ENCODE results near the gene SPECC1. TPM values are rescaled to one million over a fixed set of nuclear protein-coding genes. Genes with fewer than 3 reads are reported as not detected.

SPECC1 gene
- total RNA-seq, 1 experiment from 2014 or later: 103 TPM

DNA sequence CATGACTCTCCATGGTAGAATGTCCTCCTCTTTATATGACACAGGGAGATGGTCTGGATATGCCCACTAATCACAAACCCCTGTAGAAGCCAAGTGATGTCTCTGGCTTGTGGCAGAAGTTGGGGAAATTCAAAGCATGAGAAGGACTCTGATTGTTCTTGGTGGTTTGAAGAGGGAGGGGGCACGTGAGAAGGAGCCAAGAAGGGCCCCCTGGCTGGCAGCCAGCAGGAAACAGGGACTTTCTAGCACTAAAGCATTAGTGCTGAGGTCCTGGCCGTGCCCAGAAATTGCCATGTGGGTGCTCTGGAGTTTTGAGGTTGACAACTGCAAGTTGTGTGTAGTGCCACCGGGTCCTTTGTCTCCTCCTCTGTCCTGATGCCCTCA, 258.3 kb downstream of the SPECC1 start:
- no peak for TF ChIP-seq GRHL2 (CRISPR knock-in tag; IDR thresholded peaks at IDR 0.05; ENCODE audit: insufficient replicate concordance, severe bottlenecking)
- TF ChIP-seq CREB1 (CRISPR knock-in tag; IDR thresholded peaks at IDR 0.05): no peak
- TF ChIP-seq, protein P1, sequence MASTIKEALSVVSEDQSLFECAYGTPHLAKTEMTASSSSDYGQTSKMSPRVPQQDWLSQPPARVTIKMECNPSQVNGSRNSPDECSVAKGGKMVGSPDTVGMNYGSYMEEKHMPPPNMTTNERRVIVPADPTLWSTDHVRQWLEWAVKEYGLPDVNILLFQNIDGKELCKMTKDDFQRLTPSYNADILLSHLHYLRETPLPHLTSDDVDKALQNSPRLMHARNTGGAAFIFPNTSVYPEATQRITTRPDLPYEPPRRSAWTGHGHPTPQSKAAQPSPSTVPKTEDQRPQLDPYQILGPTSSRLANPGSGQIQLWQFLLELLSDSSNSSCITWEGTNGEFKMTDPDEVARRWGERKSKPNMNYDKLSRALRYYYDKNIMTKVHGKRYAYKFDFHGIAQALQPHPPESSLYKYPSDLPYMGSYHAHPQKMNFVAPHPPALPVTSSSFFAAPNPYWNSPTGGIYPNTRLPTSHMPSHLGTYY (CRISPR knock-in tag; IDR thresholded peaks at IDR 0.05): no peak
- TF ChIP-seq, protein P2, sequence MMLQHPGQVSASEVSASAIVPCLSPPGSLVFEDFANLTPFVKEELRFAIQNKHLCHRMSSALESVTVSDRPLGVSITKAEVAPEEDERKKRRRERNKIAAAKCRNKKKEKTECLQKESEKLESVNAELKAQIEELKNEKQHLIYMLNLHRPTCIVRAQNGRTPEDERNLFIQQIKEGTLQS (CRISPR knock-in tag; conservative IDR thresholded peaks at IDR 0.05): no peak
- DNase-seq (ENCODE audit: low spot score) (no peak), ATAC-seq (no peak)
- Mint-ChIP-seq H3K27ac (no peak overlapping the region), H3K27me3 (ENCODE audit: low read depth) (no peaks in the 10 kb centered on the region), H3K4me1 (peaks cover 24% of the 10 kb centered on the region), H3K36me3 (peaks cover 20% of the 10 kb centered on the region), H3K4me3 (no peak overlapping the region), H3K9me3 (no peaks in the 10 kb centered on the region)
- ChIA-PET CTCF (no interaction called here), POLR2A (no interaction called here)

DNA sequence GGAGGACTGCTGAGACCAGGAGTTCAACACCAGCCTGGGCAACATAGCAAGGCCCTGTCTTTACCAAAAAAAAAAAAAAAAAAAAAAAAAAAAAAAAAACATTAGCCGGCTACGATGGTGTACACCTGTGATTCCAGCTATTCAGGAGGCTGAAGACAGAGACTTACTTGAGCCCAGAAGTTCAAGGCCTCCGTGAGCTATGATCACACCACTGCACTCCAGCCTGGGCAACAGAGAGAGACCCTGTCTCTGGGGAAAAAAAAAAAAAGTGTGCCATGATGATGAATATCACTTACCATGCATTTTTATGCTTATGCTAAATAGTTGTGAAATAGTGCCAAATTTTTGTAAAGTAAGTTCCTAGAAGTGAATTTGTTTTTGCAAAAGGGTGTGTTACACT, 261.2 kb downstream of the SPECC1 start:
- ATAC-seq: no peak
- H3K36me3 Mint-ChIP-seq: peaks cover 15% of the 10 kb centered on the region

DNA sequence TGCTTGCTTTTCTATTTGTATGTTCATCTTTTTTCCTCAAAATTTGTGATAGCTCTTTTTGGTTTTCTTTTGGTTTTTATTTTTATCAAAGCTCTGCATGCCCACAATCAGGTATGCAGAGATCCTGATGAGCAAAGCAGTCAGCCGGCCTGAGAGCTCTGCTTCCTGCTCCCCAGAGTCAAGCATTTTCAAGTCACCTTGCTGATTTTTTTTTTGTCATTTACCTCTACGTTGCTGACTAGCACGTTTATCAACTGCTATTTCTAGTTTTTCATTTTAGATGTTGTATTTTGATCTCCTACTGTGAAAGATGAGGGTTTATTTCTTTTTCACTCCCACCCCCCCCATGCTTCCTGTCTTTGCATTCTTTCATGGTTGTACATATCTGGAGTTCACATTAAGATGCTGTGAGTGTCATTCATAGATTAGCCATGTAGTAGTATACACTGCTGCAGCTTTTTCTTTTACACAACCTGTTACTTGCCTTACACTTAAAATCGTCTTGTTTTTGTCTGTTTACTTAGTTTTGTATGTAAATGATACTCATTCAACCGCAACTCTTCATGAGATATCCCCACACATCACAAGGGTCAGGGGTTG, 262.0 kb downstream of the SPECC1 start:
- TF ChIP-seq IRF2 (CRISPR knock-in tag; IDR thresholded peaks at IDR 0.05; ENCODE audit: borderline replicate concordance, low read depth) (no peak), NFYB (CRISPR knock-in tag; conservative IDR thresholded peaks at IDR 0.05; ENCODE audit: low read depth) (no peak), ATF1 (CRISPR knock-in tag; IDR thresholded peaks at IDR 0.05) (no peak), ZNF423 (CRISPR knock-in tag; IDR thresholded peaks at IDR 0.05) (no peak)
- TF ChIP-seq, protein P3, sequence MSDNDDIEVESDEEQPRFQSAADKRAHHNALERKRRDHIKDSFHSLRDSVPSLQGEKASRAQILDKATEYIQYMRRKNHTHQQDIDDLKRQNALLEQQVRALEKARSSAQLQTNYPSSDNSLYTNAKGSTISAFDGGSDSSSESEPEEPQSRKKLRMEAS (CRISPR knock-in tag; IDR thresholded peaks at IDR 0.05): no peak
- TF ChIP-seq, protein P4, sequence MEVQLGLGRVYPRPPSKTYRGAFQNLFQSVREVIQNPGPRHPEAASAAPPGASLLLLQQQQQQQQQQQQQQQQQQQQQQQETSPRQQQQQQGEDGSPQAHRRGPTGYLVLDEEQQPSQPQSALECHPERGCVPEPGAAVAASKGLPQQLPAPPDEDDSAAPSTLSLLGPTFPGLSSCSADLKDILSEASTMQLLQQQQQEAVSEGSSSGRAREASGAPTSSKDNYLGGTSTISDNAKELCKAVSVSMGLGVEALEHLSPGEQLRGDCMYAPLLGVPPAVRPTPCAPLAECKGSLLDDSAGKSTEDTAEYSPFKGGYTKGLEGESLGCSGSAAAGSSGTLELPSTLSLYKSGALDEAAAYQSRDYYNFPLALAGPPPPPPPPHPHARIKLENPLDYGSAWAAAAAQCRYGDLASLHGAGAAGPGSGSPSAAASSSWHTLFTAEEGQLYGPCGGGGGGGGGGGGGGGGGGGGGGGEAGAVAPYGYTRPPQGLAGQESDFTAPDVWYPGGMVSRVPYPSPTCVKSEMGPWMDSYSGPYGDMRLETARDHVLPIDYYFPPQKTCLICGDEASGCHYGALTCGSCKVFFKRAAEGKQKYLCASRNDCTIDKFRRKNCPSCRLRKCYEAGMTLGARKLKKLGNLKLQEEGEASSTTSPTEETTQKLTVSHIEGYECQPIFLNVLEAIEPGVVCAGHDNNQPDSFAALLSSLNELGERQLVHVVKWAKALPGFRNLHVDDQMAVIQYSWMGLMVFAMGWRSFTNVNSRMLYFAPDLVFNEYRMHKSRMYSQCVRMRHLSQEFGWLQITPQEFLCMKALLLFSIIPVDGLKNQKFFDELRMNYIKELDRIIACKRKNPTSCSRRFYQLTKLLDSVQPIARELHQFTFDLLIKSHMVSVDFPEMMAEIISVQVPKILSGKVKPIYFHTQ (CRISPR knock-in tag; IDR thresholded peaks at IDR 0.05): no peak
- TF ChIP-seq, protein P5, sequence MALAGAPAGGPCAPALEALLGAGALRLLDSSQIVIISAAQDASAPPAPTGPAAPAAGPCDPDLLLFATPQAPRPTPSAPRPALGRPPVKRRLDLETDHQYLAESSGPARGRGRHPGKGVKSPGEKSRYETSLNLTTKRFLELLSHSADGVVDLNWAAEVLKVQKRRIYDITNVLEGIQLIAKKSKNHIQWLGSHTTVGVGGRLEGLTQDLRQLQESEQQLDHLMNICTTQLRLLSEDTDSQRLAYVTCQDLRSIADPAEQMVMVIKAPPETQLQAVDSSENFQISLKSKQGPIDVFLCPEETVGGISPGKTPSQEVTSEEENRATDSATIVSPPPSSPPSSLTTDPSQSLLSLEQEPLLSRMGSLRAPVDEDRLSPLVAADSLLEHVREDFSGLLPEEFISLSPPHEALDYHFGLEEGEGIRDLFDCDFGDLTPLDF (CRISPR knock-in tag; IDR thresholded peaks at IDR 0.05): no peak
- Mint-ChIP-seq H3K9me3 (no peaks in the 10 kb centered on the region), H3K27ac (peak overlapping the region; percentile 29; the same call in 1 of the 2 replicates), H3K27me3 (ENCODE audit: low read depth) (no peaks in the 10 kb centered on the region), H3K4me3 (no peak overlapping the region), H3K4me1 (peaks cover 15% of the 10 kb centered on the region), H3K36me3 (peaks cover 10% of the 10 kb centered on the region)
- ChIA-PET POLR2A (no interaction called here), CTCF (interaction anchor here (0.7 to 1.6 kb wide), 3 partner anchors 44 to 149 kb away, joined by 3 to 5 read pairs (median 3); no protein-coding TSS in a partner anchor)
- DNase-seq (ENCODE audit: low spot score) (no peak), ATAC-seq (no peak)

More for the DNA sequence above, 261.2 kb downstream of the SPECC1 start:
- no peaks in the 10 kb centered on the region for H3K9me3 Mint-ChIP-seq
- no peak overlapping the region for H3K27ac Mint-ChIP-seq
- H3K4me3 Mint-ChIP-seq: no peak overlapping the region
- no peak for DNase-seq (ENCODE audit: low spot score)
- H3K27me3 Mint-ChIP-seq (ENCODE audit: low read depth): no peaks in the 10 kb centered on the region
- peak; percentile 17; the same call in 1 of the 2 replicates for TF ChIP-seq ZNF121 (CRISPR knock-in tag; IDR thresholded peaks at IDR 0.05)
- no peak for TF ChIP-seq ZNF396 (CRISPR knock-in tag; IDR thresholded peaks at IDR 0.05; ENCODE audit: borderline replicate concordance)
- peaks cover 15% of the 10 kb centered on the region for H3K4me1 Mint-ChIP-seq
- CTCF ChIA-PET: interaction anchor here (1.1 to 1.6 kb wide), 2 partner anchors 43 to 50 kb away, joined by 3 to 5 read pairs; no protein-coding TSS in a partner anchor
- POLR2A ChIA-PET: no interaction called here
